Measurements from ENCODE around the gene TBC1D4. TPM values are rescaled to one million over a fixed set of nuclear protein-coding genes. Genes with fewer than 3 reads are reported as not detected.

The TBC1D4 gene
- total and polyA plus RNA-seq, 10 of the 15 experiments (the other 5 are each of a cell fraction or from before 2014, with no cell fraction given), result 11.0 to 38.6 (median 25.5) TPM

- ChIA-PET POLR2A (interaction anchor here (0.7 to 1.3 kb wide), 4 partner anchors 14 to 149 kb away, joined by 3 to 5 read pairs (median 4); no protein-coding TSS in a partner anchor), CTCF (interaction anchor here (0.7 to 3.7 kb wide), 7 partner anchors 9 to 82 kb away, joined by 3 to 31 read pairs (median 4); no protein-coding TSS in a partner anchor), SMC1A (ENCODE audit: uncharacterized antibody, unreplicated experiment) (interaction anchor here (1.0 to 3.6 kb wide), 10 partner anchors 9 to 156 kb away, joined by 3 to 28 read pairs (median 4); no protein-coding TSS in a partner anchor), RAD21 (ENCODE audit: unreplicated experiment) (interaction anchor here (1.4 to 2.1 kb wide), 4 partner anchors 9 to 40 kb away, joined by 3 to 6 read pairs (median 4); no protein-coding TSS in a partner anchor)
- no peak for DNase-seq (ENCODE audit: low read depth, low spot score)
- peak; percentile 65 for ATAC-seq
- Histone ChIP-seq H3K9me3 (replicated peaks; ENCODE audit: control insufficient read depth, insufficient read depth, low read length) (peaks cover 6% of the 10 kb centered on the region; the same call in 2 of the 3 replicates), H3K4me1 (ENCODE audit: control insufficient read depth, insufficient read depth, low read length) (no peaks in the 10 kb centered on the region), H3K27me3 (replicated peaks in 1 of 2; ENCODE audit: control insufficient read depth in 2 of 2, insufficient read depth in 2 of 2, low read length in 1 of 2) (no peaks in the 10 kb centered on the region), H3K4me3 (no peak overlapping the region), H4K20me1 (ENCODE audit: control insufficient read depth, insufficient read depth) (no peaks in the 10 kb centered on the region), H3K79me2 (ENCODE audit: control insufficient read depth, insufficient read depth, low read length) (peaks cover 1% of the 10 kb centered on the region; the same call in 1 of the 2 replicates), H3K36me3 (ENCODE audit: control insufficient read depth in 2 of 2, insufficient read depth in 2 of 2, low read length in 1 of 2) (no peaks in the 10 kb centered on the region), H3K4me2 (ENCODE audit: control insufficient read depth, insufficient read depth) (no peak overlapping the region), H3K27ac (ENCODE audit: control insufficient read depth, insufficient read depth) (no peak overlapping the region), H3K9ac (ENCODE audit: control insufficient read depth, insufficient read depth, low read length) (no peak overlapping the region), H2AFZ (ENCODE audit: control insufficient read depth, low read depth, low read length) (no peak overlapping the region)
- FAIRE-seq, result no peak
- intact Hi-C loops (cut with micrococcal nuclease; ENCODE audit: unreplicated experiment), result no loop called here
- WGBS (ENCODE audit: insufficient coverage, insufficient replicate concordance, low lambda C conversion rate, missing lambda C conversion rate), result 0% methylated on average over 1 of the region's 1 CpG
- in situ Hi-C loops (cut with MboI), result no loop called here
- no TSS peak for BruUV-seq (replicated peaks)
- TF ChIP-seq IKZF1 (conservative IDR thresholded peaks at IDR 0.05) (0 out of 2 replicates have a peak, but pooled peaks have one; percentile 20), KAT2A (conservative IDR thresholded peaks at IDR 0.05; ENCODE audit: control insufficient read depth, low read depth, low read length) (no peak), ATF2 (IDR thresholded peaks at IDR 0.05; ENCODE audit: low read length) (no peak), ZBTB4 (CRISPR knock-in tag; IDR thresholded peaks at IDR 0.05) (no peak), CEBPZ (IDR thresholded peaks at IDR 0.05; ENCODE audit: low read depth, low read length) (no peak), SKIL (IDR thresholded peaks at IDR 0.05; ENCODE audit: low read depth, poor library complexity, severe bottlenecking) (no peak), CTCF (IDR thresholded peaks at IDR 0.05 in 2 of 3, conservative IDR thresholded peaks at IDR 0.05 in 1 of 3; ENCODE audit: control insufficient read depth in 2 of 3, extremely low read depth in 1 of 3, insufficient read depth in 1 of 3, low read depth in 3 of 3, low read length in 3 of 3) (no peak), MTA2 (IDR thresholded peaks at IDR 0.05; ENCODE audit: low read depth) (0 out of 2 replicates have a peak, but pooled peaks have one; percentile 18), SREBF1 (IDR thresholded peaks at IDR 0.05; ENCODE audit: low read length) (no peak), IKZF2 (IDR thresholded peaks at IDR 0.05) (peak in 1 of 2 experiments; percentile 37; a peak in 1 of 4 replicates)
Measured at GRCh38 chr13:75400775-75401174, 81.2 kb downstream of the TBC1D4 start.

Measured in GM12878 (cell line).